Suprapubic skin (tissue), 4 donors: ENCODE measurements around the gene OCIAD2. TPM values are rescaled to one million over a fixed set of nuclear protein-coding genes. Genes with fewer than 3 reads are reported as not detected.

ENCODE experiments used
- DNase-seq, 2 donors: peaks; one replicate each; pipeline ENCODE4 v3.0.0-alpha.2; 2019; ENCODE audit warnings: low spot score in 2 of 2
- H3K27ac ChIP-seq: fragments of 200-600 bp; sonication (generic); one replicate; pipeline ENCODE4 v1.5.1; 2019
- H3K27me3 ChIP-seq: fragments of 200-600 bp; sonication (generic); one replicate; pipeline ENCODE4 v1.5.1; 2019
- H3K36me3 ChIP-seq: fragments of 200-600 bp; sonication (generic); one replicate; pipeline ENCODE4 v1.5.1; 2019
- H3K4me1 ChIP-seq: fragments of 200-600 bp; sonication (generic); one replicate; pipeline ENCODE4 v1.5.1; 2019
- H3K4me3 ChIP-seq: fragments of 200-600 bp; sonication (generic); one replicate; pipeline ENCODE4 v1.5.1; 2019; ENCODE audit warnings: mild to moderate bottlenecking
- H3K9me3 ChIP-seq: fragments of 200-600 bp; sonication (generic); one replicate; pipeline ENCODE4 v1.5.1; 2019
- POLR2A ChIP-seq, 2 donors: fragments of 450-650 bp; IDR thresholded peaks; one replicate each; pipeline ENCODE4 v1.6.1; 2017; ENCODE audit warnings: antibody characterized with exemption in 2 of 2, mild to moderate bottlenecking in 2 of 2, moderate library complexity in 2 of 2
- POLR2AphosphoS5 ChIP-seq, 3 donors: sonication (generic); formaldehyde crosslinking; IDR thresholded peaks; one replicate each; pipeline ENCODE4 v1.6.1; 2017; ENCODE audit warnings: antibody characterized with exemption in 3 of 3
- WGBS: methylation state at CpG from one replicate; pipeline ENCODE4 v1.1.5; 2018; 5-methylcytosine and 5-hydroxymethylcytosine counted together
- total RNA-seq, 4 donors: library from RNA; depleted of rRNA; stranded (reverse); fragments of >200 nt; gene quantifications; one replicate each; pipeline ENCODE4 v1.1.0, GENCODE V29; 2016
- TF ChIP-seq, protein P1 (sequence below), 2 donors: fragments of 200-600 bp in 1 of 2; fragments of 450-650 bp in 1 of 2; sonication (generic) in 1 of 2; IDR thresholded peaks; one replicate each; pipeline ENCODE4 v1.5.1; 2016 to 2019; ENCODE audit warnings: antibody characterized with exemption in 2 of 2, mild to moderate bottlenecking in 1 of 2, moderate library complexity in 1 of 2

OCIAD2 gene
- total RNA-seq, 4 donors from 2014 or later, result 15.8 to 167 (median 36.1) TPM

DNA sequence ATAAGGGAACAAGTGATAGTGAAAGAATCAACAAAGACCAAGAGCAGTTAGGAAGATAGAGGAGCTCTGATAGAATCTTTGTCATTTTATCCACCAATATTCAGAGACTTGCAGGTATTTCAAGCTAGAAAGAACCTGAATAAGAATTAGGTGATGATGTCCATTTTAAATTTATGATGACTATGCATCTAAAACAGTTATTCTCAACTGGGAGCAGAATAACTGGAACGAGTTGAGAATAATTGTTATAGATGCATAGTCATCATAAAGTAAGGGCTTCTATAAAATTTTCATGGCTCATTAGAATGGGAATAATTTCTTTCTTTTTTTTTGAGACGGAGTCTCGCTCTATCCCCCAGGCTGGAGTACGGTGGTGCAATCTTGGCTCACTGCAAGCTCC, 69.9 kb downstream of the OCIAD2 start:
- H3K4me1 ChIP-seq, result peaks cover 15% of the 10 kb centered on the region
- H3K36me3 ChIP-seq, result peaks cover 60% of the 10 kb centered on the region
- TF ChIP-seq POLR2AphosphoS5 (IDR thresholded peaks at IDR 0.05) (no peak), POLR2A (IDR thresholded peaks at IDR 0.05) (no peak)
- TF ChIP-seq, protein P1, sequence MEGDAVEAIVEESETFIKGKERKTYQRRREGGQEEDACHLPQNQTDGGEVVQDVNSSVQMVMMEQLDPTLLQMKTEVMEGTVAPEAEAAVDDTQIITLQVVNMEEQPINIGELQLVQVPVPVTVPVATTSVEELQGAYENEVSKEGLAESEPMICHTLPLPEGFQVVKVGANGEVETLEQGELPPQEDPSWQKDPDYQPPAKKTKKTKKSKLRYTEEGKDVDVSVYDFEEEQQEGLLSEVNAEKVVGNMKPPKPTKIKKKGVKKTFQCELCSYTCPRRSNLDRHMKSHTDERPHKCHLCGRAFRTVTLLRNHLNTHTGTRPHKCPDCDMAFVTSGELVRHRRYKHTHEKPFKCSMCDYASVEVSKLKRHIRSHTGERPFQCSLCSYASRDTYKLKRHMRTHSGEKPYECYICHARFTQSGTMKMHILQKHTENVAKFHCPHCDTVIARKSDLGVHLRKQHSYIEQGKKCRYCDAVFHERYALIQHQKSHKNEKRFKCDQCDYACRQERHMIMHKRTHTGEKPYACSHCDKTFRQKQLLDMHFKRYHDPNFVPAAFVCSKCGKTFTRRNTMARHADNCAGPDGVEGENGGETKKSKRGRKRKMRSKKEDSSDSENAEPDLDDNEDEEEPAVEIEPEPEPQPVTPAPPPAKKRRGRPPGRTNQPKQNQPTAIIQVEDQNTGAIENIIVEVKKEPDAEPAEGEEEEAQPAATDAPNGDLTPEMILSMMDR (IDR thresholded peaks at IDR 0.05), result no peak
- DNase-seq, result no peak
- H3K27me3 ChIP-seq, result no peaks in the 10 kb centered on the region
- WGBS, result 94% methylated on average over 4 of the region's 4 CpGs
- no peak overlapping the region for H3K27ac ChIP-seq
- H3K4me3 ChIP-seq, result no peak overlapping the region
- no peaks in the 10 kb centered on the region for H3K9me3 ChIP-seq

Other genes starting within 250 kb of the OCIAD2 start
- gene FRYL, start 126.5 kb downstream of the OCIAD2 start, total RNA-seq, result 100 to 1,000 TPM in 1 of 4 donors, 10 to 100 TPM in 3; 48.4 to 168 (median 73.5) TPM
- 100 to 1,000 TPM in 1 of 4 donors, 10 to 100 TPM in 3; 86.2 to 104 (median 92.9) TPM for gene OCIAD1, start 75.7 kb downstream of the OCIAD2 start, total RNA-seq
- gene CWH43, start 79.5 kb upstream of the OCIAD2 start, total RNA-seq, result 10 to 100 TPM; 31.5 to 51.6 (median 39.6) TPM